H9 (cell line): ENCODE results near the gene RAPGEF3. TPM values are rescaled to one million over a fixed set of nuclear protein-coding genes. Genes with fewer than 3 reads are reported as not detected.

ENCODE experiments used
- DNase-seq: peaks from one replicate; pipeline ENCODE4 v3.0.0-alpha.2; 2017
- H2AFZ ChIP-seq: one replicate; pipeline ENCODE4 v1.6.1; 2013; ENCODE audit warnings: mild to moderate bottlenecking, low read length, control low read depth, moderate library complexity
- H2AK5ac ChIP-seq: 2 replicates; pipeline ENCODE4 v1.6.1; 2013; ENCODE audit warnings: low read length, control low read depth, mixed read lengths; ENCODE audit not compliant: insufficient read length
- H2BK120ac ChIP-seq: one replicate; pipeline ENCODE4 v1.6.1; 2013; ENCODE audit warnings: low read depth, mild to moderate bottlenecking, low read length, control low read depth, inconsistent platforms; ENCODE audit not compliant: poor library complexity, severe bottlenecking
- H2BK12ac ChIP-seq: 2 replicates; pipeline ENCODE4 v1.6.1; 2013; ENCODE audit warnings: low read length, control low read depth, mixed read lengths, low read depth; ENCODE audit not compliant: insufficient read length
- H2BK15ac ChIP-seq: 2 replicates; pipeline ENCODE4 v1.6.1; 2013; ENCODE audit warnings: low read depth, low read length, control low read depth
- H2BK20ac ChIP-seq: one replicate; pipeline ENCODE4 v1.6.1; 2013; ENCODE audit warnings: low read depth, mild to moderate bottlenecking, low read length, control low read depth, inconsistent platforms; ENCODE audit not compliant: poor library complexity, severe bottlenecking
- H2BK5ac ChIP-seq: 2 replicates; pipeline ENCODE4 v1.6.1; 2013; ENCODE audit warnings: low read length, control low read depth, mixed read lengths; ENCODE audit not compliant: insufficient read length
- H3K14ac ChIP-seq: 2 replicates; pipeline ENCODE4 v1.6.1; 2013; ENCODE audit warnings: low read length, control low read depth; ENCODE audit not compliant: insufficient read depth
- H3K18ac ChIP-seq: 2 replicates; pipeline ENCODE4 v1.6.1; 2013; ENCODE audit warnings: low read depth, mild to moderate bottlenecking, mixed read lengths, low read length, control low read depth; ENCODE audit not compliant: insufficient read length
- H3K23ac ChIP-seq: 2 replicates; pipeline ENCODE4 v1.6.1; 2013; ENCODE audit warnings: low read length, control low read depth, mixed read lengths, low read depth; ENCODE audit not compliant: insufficient read length
- H3K23me2 ChIP-seq: 2 replicates; pipeline ENCODE4 v1.6.1; 2013; ENCODE audit warnings: low read depth, mild to moderate bottlenecking, mixed read lengths, low read length, control low read depth; ENCODE audit not compliant: insufficient read length, poor library complexity, severe bottlenecking
- H3K27ac ChIP-seq: 2 replicates; pipeline ENCODE4 v1.5.1; 2013; ENCODE audit warnings: low read length, control low read depth, mixed read lengths, low read depth; ENCODE audit not compliant: insufficient read length
- H3K27me3 ChIP-seq: 2 replicates; pipeline ENCODE4 v1.6.1; 2013; ENCODE audit warnings: low read length, control low read depth, inconsistent platforms; ENCODE audit not compliant: insufficient read depth
- H3K4ac ChIP-seq: 2 replicates; pipeline ENCODE4 v1.6.1; 2013; ENCODE audit warnings: low read depth, mild to moderate bottlenecking, control low read depth, inconsistent platforms, low read length, moderate library complexity
- H3K4me1 ChIP-seq: 2 replicates; pipeline ENCODE4 v1.6.1; 2013; ENCODE audit warnings: low read length, control low read depth, inconsistent platforms; ENCODE audit not compliant: insufficient read depth
- H3K4me2 ChIP-seq: 2 replicates; pipeline ENCODE4 v1.6.1; 2013; ENCODE audit warnings: low read length, control low read depth, mixed read lengths; ENCODE audit not compliant: insufficient read length, insufficient read depth
- H3K56ac ChIP-seq: 2 replicates; pipeline ENCODE4 v1.6.1; 2013; ENCODE audit warnings: low read depth, mild to moderate bottlenecking, mixed read lengths, low read length, control low read depth; ENCODE audit not compliant: insufficient read length
- H3K79me1 ChIP-seq: 2 replicates; pipeline ENCODE4 v1.6.1; 2013; ENCODE audit warnings: low read depth, mild to moderate bottlenecking, moderate library complexity, low read length, control low read depth, inconsistent platforms; ENCODE audit not compliant: insufficient read depth, poor library complexity, severe bottlenecking
- H3K79me2 ChIP-seq: 2 replicates; pipeline ENCODE4 v1.6.1; 2013; ENCODE audit warnings: low read length, control low read depth, inconsistent platforms; ENCODE audit not compliant: insufficient read depth
- H3K9ac ChIP-seq: 2 replicates; pipeline ENCODE4 v1.6.1; 2013; ENCODE audit warnings: low read length, control low read depth, mixed read lengths; ENCODE audit not compliant: insufficient read length; ENCODE audit errors: extremely low read depth
- H3K9me3 ChIP-seq: one replicate; pipeline ENCODE4 v1.6.1; 2013; ENCODE audit warnings: low read depth, low read length, inconsistent platforms; ENCODE audit not compliant: control insufficient read depth
- H3T11ph ChIP-seq: one replicate; pipeline ENCODE4 v1.6.1; 2013; ENCODE audit warnings: mild to moderate bottlenecking, low read length, control low read depth, inconsistent platforms
- H4K20me1 ChIP-seq: one replicate; pipeline ENCODE4 v1.6.1; 2013; ENCODE audit not compliant: control insufficient read depth, insufficient read length, insufficient read depth
- H4K5ac ChIP-seq: 2 replicates; pipeline ENCODE4 v1.6.1; 2013; ENCODE audit warnings: low read depth, mild to moderate bottlenecking, mixed read lengths, low read length, control low read depth; ENCODE audit not compliant: insufficient read length
- H4K8ac ChIP-seq: replicated peaks from 2 replicates; pipeline ENCODE4 v1.6.1; 2013; ENCODE audit warnings: low read length, control low read depth, mixed read lengths, low read depth; ENCODE audit not compliant: insufficient read length
- H4K91ac ChIP-seq: 2 replicates; pipeline ENCODE4 v1.6.1; 2013; ENCODE audit warnings: low read depth, mild to moderate bottlenecking, moderate library complexity, mixed read lengths, low read length, control low read depth; ENCODE audit not compliant: insufficient read length
- H3K27ac Mint-ChIP-seq, 3 experiments: 2 replicates in 2 of 3; 3 replicates in 1 of 3; pipeline ENCODE4 v1.8.0; 2020 to 2021; ENCODE audit warnings: mixed read lengths in 3 of 3, mild to moderate bottlenecking in 1 of 3, moderate library complexity in 1 of 3
- H3K27me3 Mint-ChIP-seq: 2 replicates; pipeline ENCODE4 v1.8.0; 2021; ENCODE audit warnings: low read depth, mild to moderate bottlenecking, moderate library complexity, mixed read lengths
- H3K36me3 Mint-ChIP-seq, 3 experiments: 2 replicates in 2 of 3; 3 replicates in 1 of 3; pipeline ENCODE4 v1.8.0; 2020 to 2021; ENCODE audit warnings: low read depth in 3 of 3, mixed read lengths in 3 of 3; ENCODE audit not compliant: insufficient read depth in 1 of 3
- H3K4me1 Mint-ChIP-seq, 2 experiments: 2 replicates each; pipeline ENCODE4 v1.8.0; 2020; ENCODE audit warnings: mixed read lengths in 2 of 2
- H3K4me3 Mint-ChIP-seq, 2 experiments: 2 replicates in 1 of 2; 3 replicates in 1 of 2; pipeline ENCODE4 v1.8.0; 2020 to 2021; ENCODE audit warnings: mild to moderate bottlenecking in 2 of 2, mixed read lengths in 2 of 2, moderate library complexity in 1 of 2
- H3K9me3 Mint-ChIP-seq, 2 experiments: 2 replicates in 1 of 2; 3 replicates in 1 of 2; pipeline ENCODE4 v1.8.0; 2020; ENCODE audit warnings: mild to moderate bottlenecking in 2 of 2, mixed read lengths in 2 of 2, moderate library complexity in 1 of 2
- WGBS: extraction: QIAGEN DNeasy Blood & Tissue Kit; methylation state at CpG from one replicate; pipeline ENCODE4 v1.1.7; 2013; ENCODE audit warnings: missing lambda C conversion rate, low lambda C conversion rate, mixed read lengths; ENCODE audit not compliant: insufficient read length; ENCODE audit errors: extremely low coverage; 5-methylcytosine and 5-hydroxymethylcytosine counted together
- total RNA-seq: library from RNA; stranded (reverse); gene quantifications from 2 replicates; pipeline ENCODE4 v1.2.1, GENCODE V29; 2021
- TF ChIP-seq, protein P1 (sequence below): fragments of 200-600 bp; sonication (generic); conservative IDR thresholded peaks from 3 replicates; pipeline ENCODE4 v1.8.0; 2021; ENCODE audit warnings: antibody characterized with exemption, mild to moderate bottlenecking

RAPGEF3 gene
- total RNA-seq, 1 experiment from 2014 or later: 7.4 TPM

DNA sequence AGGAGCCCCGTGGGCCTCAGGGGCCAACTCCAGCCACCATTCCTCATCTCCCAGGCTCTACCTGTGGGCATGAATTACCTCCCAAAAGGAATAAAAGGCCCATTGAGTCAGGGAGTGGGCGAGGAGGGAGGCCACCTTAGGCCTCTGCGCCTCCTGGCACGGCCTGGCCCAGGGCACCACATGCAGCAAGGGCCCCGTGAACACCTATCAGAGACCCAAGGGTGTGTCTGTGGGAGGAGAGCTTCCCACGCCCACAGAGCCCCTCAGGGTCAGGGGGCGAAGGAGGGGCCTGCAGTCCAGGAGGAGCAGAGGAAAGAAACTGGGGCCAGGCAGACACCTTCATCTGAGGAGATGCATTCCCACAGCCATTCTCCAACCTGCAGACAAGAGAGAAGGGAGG, 12.2 kb downstream of the RAPGEF3 start:
- Histone ChIP-seq H3K9me3 (no peaks in the 10 kb centered on the region), H4K91ac (no peak overlapping the region), H3K23me2 (no peaks in the 10 kb centered on the region), H3T11ph (no peak overlapping the region), H3K4ac (no peak overlapping the region), H2BK20ac (no peak overlapping the region), H4K5ac (no peak overlapping the region), H3K56ac (no peak overlapping the region), H3K14ac (no peak overlapping the region), H4K20me1 (no peaks in the 10 kb centered on the region), H3K4me1 (peaks cover 4% of the 10 kb centered on the region; the same call in 1 of the 2 replicates), H3K27ac (no peak overlapping the region), H3K79me1 (no peaks in the 10 kb centered on the region), H2BK5ac (no peak overlapping the region), H3K23ac (no peak overlapping the region), H2BK120ac (no peak overlapping the region), H2AK5ac (no peak overlapping the region), H3K9ac (no peak overlapping the region), H3K18ac (no peak overlapping the region), H2BK12ac (no peak overlapping the region), H2BK15ac (no peak overlapping the region), H2AFZ (no peak overlapping the region), H3K27me3 (no peaks in the 10 kb centered on the region), H3K79me2 (no peaks in the 10 kb centered on the region), H3K4me2 (no peak overlapping the region), H4K8ac (no peak overlapping the region)
- TF ChIP-seq, protein P1, sequence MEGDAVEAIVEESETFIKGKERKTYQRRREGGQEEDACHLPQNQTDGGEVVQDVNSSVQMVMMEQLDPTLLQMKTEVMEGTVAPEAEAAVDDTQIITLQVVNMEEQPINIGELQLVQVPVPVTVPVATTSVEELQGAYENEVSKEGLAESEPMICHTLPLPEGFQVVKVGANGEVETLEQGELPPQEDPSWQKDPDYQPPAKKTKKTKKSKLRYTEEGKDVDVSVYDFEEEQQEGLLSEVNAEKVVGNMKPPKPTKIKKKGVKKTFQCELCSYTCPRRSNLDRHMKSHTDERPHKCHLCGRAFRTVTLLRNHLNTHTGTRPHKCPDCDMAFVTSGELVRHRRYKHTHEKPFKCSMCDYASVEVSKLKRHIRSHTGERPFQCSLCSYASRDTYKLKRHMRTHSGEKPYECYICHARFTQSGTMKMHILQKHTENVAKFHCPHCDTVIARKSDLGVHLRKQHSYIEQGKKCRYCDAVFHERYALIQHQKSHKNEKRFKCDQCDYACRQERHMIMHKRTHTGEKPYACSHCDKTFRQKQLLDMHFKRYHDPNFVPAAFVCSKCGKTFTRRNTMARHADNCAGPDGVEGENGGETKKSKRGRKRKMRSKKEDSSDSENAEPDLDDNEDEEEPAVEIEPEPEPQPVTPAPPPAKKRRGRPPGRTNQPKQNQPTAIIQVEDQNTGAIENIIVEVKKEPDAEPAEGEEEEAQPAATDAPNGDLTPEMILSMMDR: no peak
- H3K27ac Mint-ChIP-seq: no peak overlapping the region
- DNase-seq: no peak
- H3K4me3 Mint-ChIP-seq: no peak overlapping the region
- no peaks in the 10 kb centered on the region for H3K9me3 Mint-ChIP-seq
- no CpG with 5 or more reads among the region's 7 CpGs for WGBS
- peaks cover 7% of the 10 kb centered on the region for H3K27me3 Mint-ChIP-seq
- H3K36me3 Mint-ChIP-seq: peaks cover 0 to 10% (median 2%) of the 10 kb centered on the region in 3 experiments; a peak in 4 of 7 replicates
- H3K4me1 Mint-ChIP-seq: peaks cover 23 to 29% of the 10 kb centered on the region in 2 experiments
